ENCODE results near the gene AP4M1.

- TF ChIP-seq CTCF (IDR thresholded peaks at IDR 0.05; ENCODE audit: poor library complexity) (no peak), EZH2 (IDR thresholded peaks at IDR 0.05; ENCODE audit: borderline replicate concordance) (no peak)
Measured at GRCh38 chr7:100057006-100057405, 44.4 kb upstream of the AP4M1 start.
